ENCODE measurements around the gene KANSL1.

Gene KANSL1

GRCh38 chr17:46140645-46141197, 52.5 kb downstream of the KANSL1 start:
- DNase-seq (ENCODE audit: low read depth), result no peak

- DNase-seq (ENCODE audit: low read depth), result no peak
Observed at GRCh38 chr17:46139432-46140210, 53.6 kb downstream of the KANSL1 start.

GRCh38 chr17:46138473-46138872, 54.8 kb downstream of the KANSL1 start:
- no peak for DNase-seq (ENCODE audit: low read depth)

- no peak for DNase-seq (ENCODE audit: low read depth)
Observed at GRCh38 chr17:46136820-46137219, 56.4 kb downstream of the KANSL1 start.

- DNase-seq (ENCODE audit: low read depth), result no peak
Observed at GRCh38 chr17:46135879-46136563, 57.2 kb downstream of the KANSL1 start.

GRCh38 chr17:46135126-46135812, 58.0 kb downstream of the KANSL1 start:
- DNase-seq (ENCODE audit: low read depth), result no peak

GRCh38 chr17:46129302-46129701, 63.9 kb downstream of the KANSL1 start:
- DNase-seq (ENCODE audit: low read depth), result no peak

- DNase-seq (ENCODE audit: low read depth), result no peak
Observed at GRCh38 chr17:46128453-46128852, 64.8 kb downstream of the KANSL1 start.

- no peak for DNase-seq (ENCODE audit: low read depth)
Observed at GRCh38 chr17:46127524-46127923, 65.7 kb downstream of the KANSL1 start.

- no peak for DNase-seq (ENCODE audit: low read depth)
Observed at GRCh38 chr17:46126840-46127239, 66.4 kb downstream of the KANSL1 start.

- DNase-seq (ENCODE audit: low read depth), result no peak
Observed at GRCh38 chr17:46125831-46126230, 67.4 kb downstream of the KANSL1 start.

GRCh38 chr17:46124695-46125592, 68.3 kb downstream of the KANSL1 start:
- no peak for DNase-seq (ENCODE audit: low read depth)

GRCh38 chr17:46123607-46124006, 69.6 kb downstream of the KANSL1 start:
- DNase-seq (ENCODE audit: low read depth), result no peak

- DNase-seq (ENCODE audit: low read depth), result no peak
Observed at GRCh38 chr17:46122486-46122871, 70.8 kb downstream of the KANSL1 start.

- no peak for DNase-seq (ENCODE audit: low read depth)
Observed at GRCh38 chr17:46121841-46122485, 71.3 kb downstream of the KANSL1 start.

GRCh38 chr17:46121165-46121764, 72.0 kb downstream of the KANSL1 start:
- DNase-seq (ENCODE audit: low read depth), result no peak

- no peak for DNase-seq (ENCODE audit: low read depth)
Observed at GRCh38 chr17:46120537-46120936, 72.7 kb downstream of the KANSL1 start.

- no peak for DNase-seq (ENCODE audit: low read depth)
Observed at GRCh38 chr17:46120078-46120477, 73.2 kb downstream of the KANSL1 start.

GRCh38 chr17:46118964-46119363, 74.3 kb downstream of the KANSL1 start:
- no peak for DNase-seq (ENCODE audit: low read depth)

- DNase-seq (ENCODE audit: low read depth), result no peak
Observed at GRCh38 chr17:46117850-46118696, 75.2 kb downstream of the KANSL1 start.
